ENCODE results near the gene SRBD1. TPM values are rescaled to one million over a fixed set of nuclear protein-coding genes. Genes with fewer than 3 reads are reported as not detected.

Gene SRBD1
- total RNA-seq, 4 donors from 2014 or later = 7.2 to 12.9 (median 9.9) TPM

DNA sequence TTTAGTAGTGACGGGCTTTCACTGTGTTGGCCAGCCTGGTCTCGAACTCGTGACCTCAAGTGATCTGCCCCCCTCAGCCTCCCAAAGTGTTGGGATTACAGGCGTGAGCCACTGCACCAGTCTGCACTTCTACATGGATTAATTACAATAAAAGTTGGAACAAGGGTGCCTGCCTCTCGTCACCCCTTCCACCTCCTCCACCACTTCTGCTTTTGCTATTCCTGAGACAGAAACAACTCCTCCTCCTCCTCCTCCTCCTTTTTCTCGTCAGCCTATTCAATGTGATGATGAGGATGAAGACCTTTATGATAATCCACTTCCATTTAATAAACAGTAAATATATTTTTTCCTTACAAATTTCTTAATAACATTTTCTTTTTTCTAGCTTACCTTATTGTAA lies 35.2 kb downstream of the SRBD1 start:
- no peak for DNase-seq (ENCODE audit: low spot score in 2 of 2)
- TF ChIP-seq, protein P1, sequence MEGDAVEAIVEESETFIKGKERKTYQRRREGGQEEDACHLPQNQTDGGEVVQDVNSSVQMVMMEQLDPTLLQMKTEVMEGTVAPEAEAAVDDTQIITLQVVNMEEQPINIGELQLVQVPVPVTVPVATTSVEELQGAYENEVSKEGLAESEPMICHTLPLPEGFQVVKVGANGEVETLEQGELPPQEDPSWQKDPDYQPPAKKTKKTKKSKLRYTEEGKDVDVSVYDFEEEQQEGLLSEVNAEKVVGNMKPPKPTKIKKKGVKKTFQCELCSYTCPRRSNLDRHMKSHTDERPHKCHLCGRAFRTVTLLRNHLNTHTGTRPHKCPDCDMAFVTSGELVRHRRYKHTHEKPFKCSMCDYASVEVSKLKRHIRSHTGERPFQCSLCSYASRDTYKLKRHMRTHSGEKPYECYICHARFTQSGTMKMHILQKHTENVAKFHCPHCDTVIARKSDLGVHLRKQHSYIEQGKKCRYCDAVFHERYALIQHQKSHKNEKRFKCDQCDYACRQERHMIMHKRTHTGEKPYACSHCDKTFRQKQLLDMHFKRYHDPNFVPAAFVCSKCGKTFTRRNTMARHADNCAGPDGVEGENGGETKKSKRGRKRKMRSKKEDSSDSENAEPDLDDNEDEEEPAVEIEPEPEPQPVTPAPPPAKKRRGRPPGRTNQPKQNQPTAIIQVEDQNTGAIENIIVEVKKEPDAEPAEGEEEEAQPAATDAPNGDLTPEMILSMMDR (IDR thresholded peaks at IDR 0.05) = no peak
- no peak for TF ChIP-seq POLR2A (IDR thresholded peaks at IDR 0.05)
- 95% methylated on average over 6 of the region's 6 CpGs for WGBS, 2 donors
- intact Hi-C loops (cut with DNase I; ENCODE audit: low total_unique reads) = no loop called here
- H3K4me3 ChIP-seq (ENCODE audit: low read depth, poor library complexity, severe bottlenecking) = no peak overlapping the region

DNA sequence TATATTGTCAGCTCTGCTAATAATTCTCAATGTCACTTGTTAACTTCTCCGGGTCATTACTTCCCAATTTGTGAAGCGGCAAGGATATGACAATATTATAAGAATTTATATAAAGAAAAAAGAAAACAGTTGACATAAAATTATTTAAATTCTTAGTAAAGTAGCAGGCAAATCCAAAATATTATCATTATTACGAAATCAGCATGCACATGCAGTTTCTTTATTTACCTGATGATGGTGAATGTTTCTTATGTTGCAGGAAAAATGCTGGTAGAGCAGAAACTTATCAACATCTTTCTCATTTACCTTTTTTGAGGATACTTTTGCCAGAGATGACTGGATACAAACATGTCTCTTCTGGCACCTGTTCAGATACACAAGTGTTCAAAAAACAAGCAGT lies 38.1 kb downstream of the SRBD1 start:
- WGBS, 2 donors = 94 to 98% methylated on average over 3 of the region's 3 CpGs
- TF ChIP-seq, protein P1 (IDR thresholded peaks at IDR 0.05) = no peak
- TF ChIP-seq POLR2A (IDR thresholded peaks at IDR 0.05) = no peak

DNA sequence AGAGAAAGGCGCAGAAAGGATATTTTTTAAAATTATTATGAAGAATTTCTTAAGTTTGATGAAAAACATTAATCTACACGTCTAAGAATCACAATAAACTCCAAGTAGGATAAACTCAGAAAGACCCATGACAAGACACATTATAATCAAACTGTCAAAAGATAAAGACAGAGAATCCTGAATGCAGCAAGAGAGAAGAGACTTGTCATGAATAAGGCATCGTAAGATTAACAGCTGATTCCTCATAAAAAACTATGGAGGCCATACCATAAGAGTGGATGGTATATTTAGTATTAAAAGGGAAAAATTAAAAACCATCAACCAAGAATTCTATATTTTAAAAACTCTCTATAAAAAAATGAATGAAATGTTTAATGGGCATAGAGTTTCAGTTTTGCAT lies 39.1 kb downstream of the SRBD1 start:
- WGBS, 2 donors = 96 to 97% methylated on average over 3 of the region's 3 CpGs
- intact Hi-C loops (cut with DNase I; ENCODE audit: low total_unique reads) = no loop called here

More for the DNA sequence above, 38.1 kb downstream of the SRBD1 start:
- H3K4me3 ChIP-seq (ENCODE audit: low read depth, poor library complexity, severe bottlenecking) = no peak overlapping the region
- intact Hi-C loops (cut with DNase I; ENCODE audit: low total_unique reads) = no loop called here
- no peak for DNase-seq (ENCODE audit: low spot score in 2 of 2)

DNA sequence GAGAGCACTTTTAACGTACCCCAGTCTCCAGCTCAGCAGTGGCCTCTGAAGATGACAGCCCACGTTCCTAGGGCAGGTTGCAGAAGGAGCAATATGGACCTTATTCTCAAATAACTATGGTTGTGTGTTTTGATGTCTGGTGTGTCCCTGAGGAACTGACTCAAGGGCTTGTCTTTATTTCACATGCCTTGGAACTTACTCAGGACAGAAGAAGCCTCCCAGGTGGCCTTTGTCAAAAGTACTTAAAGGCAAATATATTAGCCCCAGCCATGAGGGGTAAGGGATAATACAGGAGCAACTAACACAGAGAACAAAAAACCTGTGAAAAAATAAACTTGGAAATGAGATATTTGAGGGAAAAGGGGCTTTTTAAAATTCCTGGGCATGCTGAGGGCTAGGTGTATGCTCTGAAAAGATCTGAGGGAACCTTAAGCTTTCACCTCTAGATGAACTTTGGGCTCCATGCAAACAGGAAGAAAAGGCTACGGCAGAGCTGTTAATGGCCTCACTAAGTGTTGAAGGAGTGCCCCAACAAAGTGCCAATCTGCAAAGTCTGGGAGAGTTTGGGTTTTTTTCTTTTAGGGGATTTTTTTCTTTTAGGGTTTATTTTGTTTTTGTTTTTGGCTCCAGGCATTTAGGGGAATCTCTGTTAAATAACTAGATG lies 40.3 kb downstream of the SRBD1 start:
- DNase-seq (ENCODE audit: low spot score in 2 of 2) = no peak
- TF ChIP-seq, protein P1 (IDR thresholded peaks at IDR 0.05) = no peak
- no peak for TF ChIP-seq POLR2A (IDR thresholded peaks at IDR 0.05)
- 78 to 82% methylated on average over 3 of the region's 3 CpGs for WGBS, 2 donors
- H3K4me3 ChIP-seq (ENCODE audit: low read depth, poor library complexity, severe bottlenecking) = no peak overlapping the region
- intact Hi-C loops (cut with DNase I; ENCODE audit: low total_unique reads) = no loop called here

More for the DNA sequence above, 39.1 kb downstream of the SRBD1 start:
- TF ChIP-seq, protein P1 (IDR thresholded peaks at IDR 0.05) = no peak
- no peak for TF ChIP-seq POLR2A (IDR thresholded peaks at IDR 0.05)
- DNase-seq (ENCODE audit: low spot score in 2 of 2) = no peak
- H3K4me3 ChIP-seq (ENCODE audit: low read depth, poor library complexity, severe bottlenecking) = no peak overlapping the region

DNA sequence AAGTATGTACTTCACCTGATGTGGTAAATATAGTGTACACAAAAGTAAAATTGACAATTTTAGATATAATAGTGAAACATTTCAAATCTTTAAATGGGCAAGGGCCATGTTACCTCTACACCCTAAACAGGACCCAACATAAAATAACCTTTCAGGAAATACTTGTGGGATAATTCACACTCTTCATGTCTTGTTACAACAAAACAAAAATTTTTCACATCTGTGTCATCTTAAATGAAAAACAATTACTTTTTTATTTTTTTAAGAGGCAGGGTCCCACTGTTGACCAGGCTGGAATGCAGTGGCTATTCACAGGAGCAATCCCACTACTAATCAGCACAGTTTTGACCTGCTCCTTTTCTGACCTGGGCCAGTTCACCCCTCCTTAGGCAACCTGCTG lies 42.1 kb downstream of the SRBD1 start:
- no peak for DNase-seq (ENCODE audit: low spot score in 2 of 2)
- intact Hi-C loops (cut with DNase I; ENCODE audit: low total_unique reads) = no loop called here
- TF ChIP-seq, protein P1 (IDR thresholded peaks at IDR 0.05) = no peak
- TF ChIP-seq POLR2A (IDR thresholded peaks at IDR 0.05) = no peak
- no peak overlapping the region for H3K4me3 ChIP-seq (ENCODE audit: low read depth, poor library complexity, severe bottlenecking)

Data from lower leg skin (tissue), 4 donors.